HepG2 (cell line): ENCODE measurements around the gene NT5DC1. TPM values are rescaled to one million over a fixed set of nuclear protein-coding genes. Genes with fewer than 3 reads are reported as not detected.

Experiments used
- ATF7-NPFF ChIP-seq: sonication (generic); formaldehyde crosslinking; IDR thresholded peaks from 2 replicates; pipeline ENCODE4 v1.8.1; 2023; ENCODE audit warnings: mild to moderate bottlenecking, low read depth, missing genetic modification reagents, moderate library complexity
- CEBPZ ChIP-seq: IDR thresholded peaks from 2 replicates; pipeline ENCODE4 v1.6.1; 2012; ENCODE audit warnings: low read length, improper control_type of control experiment
- FOXK2 ChIP-seq: fragments of 450-650 bp; IDR thresholded peaks from 2 replicates; pipeline ENCODE4 v1.6.1; 2016
- HHEX ChIP-seq: IDR thresholded peaks from 2 replicates; pipeline ENCODE4 v1.6.1; 2016; ENCODE audit warnings: control low read depth
- HNRNPK ChIP-seq: fragments of 200-400 bp; formaldehyde crosslinking; IDR thresholded peaks from 2 replicates; pipeline ENCODE4 v1.6.1; 2018; ENCODE audit warnings: low read length, low read depth, moderate library complexity, mild to moderate bottlenecking; ENCODE audit not compliant: poor library complexity, severe bottlenecking
- IKZF4 ChIP-seq: sonication (generic); formaldehyde crosslinking; IDR thresholded peaks from 2 replicates; pipeline ENCODE4 v1.5.1; 2020; ENCODE audit warnings: borderline replicate concordance, mild to moderate bottlenecking, low read depth, missing genetic modification reagents; ENCODE audit errors: not compliant biosample characterization
- KDM5A ChIP-seq: fragments of 200-600 bp; sonication (generic); IDR thresholded peaks from 2 replicates; pipeline ENCODE4 v1.7.0; 2018; ENCODE audit warnings: antibody characterized with exemption, mild to moderate bottlenecking, low read length, borderline replicate concordance
- MXD3 ChIP-seq: IDR thresholded peaks from 2 replicates; pipeline ENCODE4 v1.6.1; 2016; ENCODE audit warnings: mild to moderate bottlenecking, missing biosample characterization, missing genetic modification reagents
- SAFB2 ChIP-seq: sonication (generic); formaldehyde crosslinking; IDR thresholded peaks from 2 replicates; pipeline ENCODE4 v1.5.1; 2020; ENCODE audit warnings: missing genetic modification reagents, low read depth, mild to moderate bottlenecking, borderline replicate concordance
- SIX4 ChIP-seq: sonication (generic); formaldehyde crosslinking; IDR thresholded peaks from 2 replicates; pipeline ENCODE4 v1.4.0; 2020; ENCODE audit warnings: missing genetic modification reagents
- SNAPC5 ChIP-seq: sonication (generic); formaldehyde crosslinking; IDR thresholded peaks from 2 replicates; pipeline ENCODE4 v1.8.1; 2023; ENCODE audit warnings: mild to moderate bottlenecking, missing genetic modification reagents, borderline replicate concordance
- SP4 ChIP-seq: sonication (generic); formaldehyde crosslinking; IDR thresholded peaks from 2 replicates; pipeline ENCODE4 v1.8.1; 2023; ENCODE audit warnings: mild to moderate bottlenecking, missing genetic modification reagents
- TGIF2 ChIP-seq: IDR thresholded peaks from 2 replicates; pipeline ENCODE4 v1.6.1; 2016; ENCODE audit warnings: control low read depth, missing compliant biosample characterization
- XBP1 ChIP-seq: sonication (generic); formaldehyde crosslinking; IDR thresholded peaks from 2 replicates; pipeline ENCODE4 v1.5.0; 2020; ENCODE audit warnings: missing genetic modification reagents
- ZNF180 ChIP-seq: sonication (generic); formaldehyde crosslinking; IDR thresholded peaks from 2 replicates; pipeline ENCODE4 v1.4.0; 2020; ENCODE audit warnings: low read depth, missing genetic modification reagents, borderline replicate concordance
- ZNF513 ChIP-seq: sonication (generic); formaldehyde crosslinking; conservative IDR thresholded peaks from 2 replicates; pipeline ENCODE4 v1.5.0; 2020; ENCODE audit warnings: missing genetic modification reagents
- ZNF710 ChIP-seq: sonication (generic); formaldehyde crosslinking; IDR thresholded peaks from 2 replicates; pipeline ENCODE4 v1.5.0; 2020; ENCODE audit warnings: mild to moderate bottlenecking, missing genetic modification reagents, borderline replicate concordance
- ZNF713 ChIP-seq: sonication (generic); formaldehyde crosslinking; IDR thresholded peaks from 2 replicates; pipeline ENCODE4 v1.4.0; 2020; ENCODE audit warnings: mild to moderate bottlenecking, missing genetic modification reagents
- ZNF780A ChIP-seq: sonication (generic); formaldehyde crosslinking; IDR thresholded peaks from 2 replicates; pipeline ENCODE4 v1.8.0; 2022; ENCODE audit warnings: mild to moderate bottlenecking, missing genetic modification reagents, moderate library complexity
- ZNF83 ChIP-seq: sonication (generic); formaldehyde crosslinking; IDR thresholded peaks from 2 replicates; pipeline ENCODE4 v1.4.0; 2020; ENCODE audit warnings: missing genetic modification reagents, mild to moderate bottlenecking, borderline replicate concordance
- polyA plus RNA-seq, 8 experiments: library from polyadenylated mRNA; depleted of rRNA in 3 of 8; stranded (reverse) in 7 of 8; unstranded in 1 of 8; fragments of >200 nt; fragmentation: Illumina TruSeq in 4 of 8; extraction: Trizol in 4 of 8; gene quantifications; 2 replicates each; pipeline versions ENCODE4 v1.2.1 to v1.2.3, GENCODE V29; 2011 to 2016; ENCODE audit warnings: low read depth in 4 of 8, missing spikeins in 1 of 8, mixed read lengths in 1 of 8; ENCODE audit not compliant: insufficient read depth in 1 of 8
- total RNA-seq, 5 experiments: library from RNA; depleted of rRNA; stranded (reverse); fragments of >200 nt; fragmentation: Illumina TruSeq; extraction: Trizol; gene quantifications; 2 replicates each; pipeline ENCODE4 v1.2.3, GENCODE V29; 2016; ENCODE audit warnings: low read depth in 1 of 5

The NT5DC1 gene
- total and polyA plus RNA-seq, 2 of the 13 experiments (the other 11 are each of a cell fraction or from before 2014, with no cell fraction given) = 27.0 to 56.1 TPM

- TF ChIP-seq ZNF513 (no peak), SNAPC5 (CRISPR knock-in tag) (no peak), TGIF2 (CRISPR knock-in tag) (no peak), IKZF4 (CRISPR knock-in tag) (no peak), KDM5A (no peak; the same call in 1 of the 2 replicates), XBP1 (CRISPR knock-in tag) (no peak), ZNF780A (CRISPR knock-in tag) (no peak), ZNF710 (CRISPR knock-in tag) (peak; percentile 69; the same call in 1 of the 2 replicates), ZNF83 (CRISPR knock-in tag) (no peak), ZNF713 (CRISPR knock-in tag) (no peak), HHEX (no peak), MXD3 (CRISPR knock-in tag) (no peak), ATF7-NPFF (CRISPR knock-in tag) (0 out of 2 replicates have a peak, but pooled peaks have one; percentile 28), SAFB2 (CRISPR knock-in tag) (no peak), CEBPZ (no peak), ZNF180 (CRISPR knock-in tag) (no peak), SP4 (CRISPR knock-in tag) (no peak), FOXK2 (peak; percentile 18; the same call in 1 of the 2 replicates), HNRNPK (no peak), SIX4 (CRISPR knock-in tag) (no peak)
Measured at GRCh38 chr6:116060572-116061283, 39.9 kb upstream of the NT5DC1 start, which contains the start of gene FRK (continued).
